GM23338 (cell line): ENCODE measurements around the gene LIAS. TPM values are rescaled to one million over a fixed set of nuclear protein-coding genes. Genes with fewer than 3 reads are reported as not detected.

Experiments
- ATAC-seq: fragments of 200-7000 bp; cut with Tn5 transposase; 3 replicates; pipeline ENCODE4 v1.9.1; 2020
- DNase-seq: peaks from one replicate; pipeline ENCODE4 v3.0.0-alpha.2; 2015; ENCODE audit warnings: low spot score
- H2AFZ ChIP-seq: fragments of 200-600 bp; sonication (generic); 2 replicates; pipeline ENCODE4 v1.8.0; 2016; ENCODE audit warnings: antibody characterized with exemption, mild to moderate bottlenecking, moderate library complexity
- H3F3A ChIP-seq: fragments of 200-600 bp; sonication (generic); replicated peaks from 2 replicates; pipeline ENCODE4 v1.8.0; 2017; ENCODE audit warnings: antibody characterized with exemption, mixed run types, low read depth
- H3K27ac ChIP-seq: fragments of 200-600 bp; sonication (generic); 2 replicates; pipeline ENCODE4 v1.6.1; 2016; ENCODE audit warnings: low read depth
- H3K27me3 ChIP-seq: fragments of 200-600 bp; sonication (generic); 2 replicates; pipeline ENCODE4 v1.8.0; 2016; ENCODE audit warnings: mild to moderate bottlenecking, mixed run types, moderate library complexity; ENCODE audit not compliant: insufficient read depth
- H3K36me3 ChIP-seq: fragments of 200-600 bp; sonication (generic); 2 replicates; pipeline ENCODE4 v1.8.0; 2016; ENCODE audit warnings: mild to moderate bottlenecking; ENCODE audit not compliant: insufficient read depth
- H3K4me1 ChIP-seq: fragments of 200-600 bp; sonication (generic); 2 replicates; pipeline ENCODE4 v1.8.0; 2016; ENCODE audit warnings: mild to moderate bottlenecking, moderate library complexity; ENCODE audit not compliant: insufficient read depth
- H3K4me2 ChIP-seq: fragments of 200-600 bp; sonication (generic); 2 replicates; pipeline ENCODE4 v1.7.1; 2017; ENCODE audit warnings: mixed run types
- H3K4me3 ChIP-seq: fragments of 200-600 bp; sonication (generic); 2 replicates; pipeline ENCODE4 v1.6.1; 2016; ENCODE audit warnings: mixed run types
- H3K79me2 ChIP-seq: fragments of 200-600 bp; sonication (generic); replicated peaks from 2 replicates; pipeline ENCODE4 v1.8.0; 2017; ENCODE audit warnings: mild to moderate bottlenecking; ENCODE audit not compliant: insufficient read depth
- H3K9me2 ChIP-seq: fragments of 200-600 bp; sonication (generic); 2 replicates; pipeline ENCODE4 v1.8.0; 2017; ENCODE audit not compliant: insufficient read depth
- H4K20me1 ChIP-seq: fragments of 200-600 bp; sonication (generic); replicated peaks from 2 replicates; pipeline ENCODE4 v1.8.0; 2017; ENCODE audit warnings: mild to moderate bottlenecking; ENCODE audit not compliant: insufficient read depth
- H3K27ac Mint-ChIP-seq: 2 replicates; pipeline ENCODE4 v1.8.0; 2020; ENCODE audit warnings: inconsistent platforms, mild to moderate bottlenecking, moderate library complexity, mixed read lengths
- H3K27me3 Mint-ChIP-seq: 3 replicates; pipeline ENCODE4 v1.8.0; 2022; ENCODE audit warnings: low read depth, mild to moderate bottlenecking, moderate library complexity, mixed read lengths, inconsistent platforms; ENCODE audit not compliant: insufficient read depth, poor library complexity
- H3K36me3 Mint-ChIP-seq: 3 replicates; pipeline ENCODE4 v1.8.0; 2021; ENCODE audit warnings: low read depth, mild to moderate bottlenecking, inconsistent platforms, moderate library complexity, mixed read lengths
- H3K4me1 Mint-ChIP-seq: 3 replicates; pipeline ENCODE4 v1.8.0; 2020; ENCODE audit warnings: mild to moderate bottlenecking, inconsistent platforms, mixed read lengths
- H3K4me3 Mint-ChIP-seq: 3 replicates; pipeline ENCODE4 v1.8.0; 2021; ENCODE audit warnings: moderate library complexity, mild to moderate bottlenecking, inconsistent platforms, mixed read lengths
- H3K9me3 Mint-ChIP-seq: 3 replicates; pipeline ENCODE4 v1.8.0; 2020; ENCODE audit warnings: moderate library complexity, mild to moderate bottlenecking, inconsistent platforms, mixed read lengths
- CREB1 ChIP-seq: fragments of 250-450 bp; sonication (Bioruptor Pico); IDR thresholded peaks from 2 replicates; pipeline ENCODE4 v1.5.0; 2020; ENCODE audit warnings: low read depth, mild to moderate bottlenecking, moderate library complexity
- ETS1 ChIP-seq: IDR thresholded peaks from 2 replicates; pipeline ENCODE4 v1.6.1; 2016; ENCODE audit warnings: antibody characterized with exemption
- EZH2 ChIP-seq: fragments of 200-600 bp; sonication (generic); IDR thresholded peaks from one replicate; pipeline ENCODE4 v1.8.0; 2017; ENCODE audit warnings: antibody characterized with exemption, mild to moderate bottlenecking, low read depth; ENCODE audit not compliant: unreplicated experiment
- EZH2phosphoT487 ChIP-seq: fragments of 200-600 bp; sonication (generic); IDR thresholded peaks from one replicate; pipeline ENCODE4 v1.8.1; 2018; ENCODE audit warnings: antibody characterized with exemption; ENCODE audit not compliant: unreplicated experiment
- JUNB ChIP-seq: IDR thresholded peaks from one replicate; pipeline ENCODE4 v1.6.1; 2016; ENCODE audit warnings: antibody characterized with exemption; ENCODE audit not compliant: unreplicated experiment
- NANOG ChIP-seq: IDR thresholded peaks from 2 replicates; pipeline ENCODE4 v1.6.1; 2016; ENCODE audit warnings: antibody characterized with exemption, borderline replicate concordance
- POLR2AphosphoS5 ChIP-seq: IDR thresholded peaks from 2 replicates; pipeline ENCODE4 v1.6.1; 2016; ENCODE audit warnings: antibody characterized with exemption, low read depth
- STAT1 ChIP-seq: IDR thresholded peaks from one replicate; pipeline ENCODE4 v1.6.1; 2016; ENCODE audit warnings: antibody characterized with exemption; ENCODE audit not compliant: unreplicated experiment
- ZNF114 ChIP-seq: fragments of 250-450 bp; sonication (Bioruptor Pico); IDR thresholded peaks from 2 replicates; pipeline ENCODE4 v1.5.0; 2020; ENCODE audit warnings: mild to moderate bottlenecking, moderate library complexity
- ZNF331 ChIP-seq: fragments of 250-450 bp; sonication (Bioruptor Pico); IDR thresholded peaks from 2 replicates; pipeline ENCODE4 v1.5.0; 2020; ENCODE audit warnings: low read depth, mild to moderate bottlenecking, moderate library complexity
- ZNF462 ChIP-seq: fragments of 250-450 bp; sonication (Bioruptor Pico); IDR thresholded peaks from 2 replicates; pipeline ENCODE4 v1.5.0; 2020; ENCODE audit warnings: mild to moderate bottlenecking, moderate library complexity
- polyA plus RNA-seq: library from polyadenylated mRNA; unstranded; fragments of >200 nt; fragmentation: Nextera tagmentation; extraction: Ambion mirVana; gene quantifications from 2 replicates; pipeline ENCODE4 v1.2.1, GENCODE V29; 2016
- total RNA-seq: library from RNA; depleted of rRNA; stranded (reverse); fragments of >200 nt; shearing (Covaris generic); gene quantifications from 2 replicates; pipeline ENCODE4 v1.2.3, GENCODE V29; 2014
- TF ChIP-seq, protein P1 (sequence below): IDR thresholded peaks from one replicate; pipeline ENCODE4 v1.6.1; 2018; ENCODE audit warnings: antibody characterized with exemption; ENCODE audit not compliant: unreplicated experiment
- TF ChIP-seq, protein P2 (sequence below), 2 experiments: fragments of 200-600 bp in 1 of 2; sonication (generic) in 1 of 2; conservative IDR thresholded peaks; 2 replicates each; pipeline versions ENCODE4 v1.5.1 to v1.6.1; 2016 to 2017; ENCODE audit warnings: antibody characterized with exemption in 2 of 2, low read depth in 2 of 2, mild to moderate bottlenecking in 2 of 2, moderate library complexity in 1 of 2

LIAS gene
- total and polyA plus RNA-seq, 2 experiments from 2014 or later = 17.5 to 18.7 TPM

- H3K4me1 Mint-ChIP-seq = no peaks in the 10 kb centered on the region
- no peak overlapping the region for H3K4me3 Mint-ChIP-seq
- H3K9me3 Mint-ChIP-seq = no peaks in the 10 kb centered on the region
- peaks cover 2% of the 10 kb centered on the region for H3K27me3 Mint-ChIP-seq
- no peak overlapping the region for H3K27ac Mint-ChIP-seq
- TF ChIP-seq JUNB = no peak
- TF ChIP-seq EZH2 = no peak
- TF ChIP-seq ZNF462 (CRISPR knock-in tag) = no peak
- TF ChIP-seq ZNF331 (CRISPR knock-in tag) = no peak
- no peak for TF ChIP-seq ETS1
- no peak for TF ChIP-seq NANOG
- TF ChIP-seq, protein P1, sequence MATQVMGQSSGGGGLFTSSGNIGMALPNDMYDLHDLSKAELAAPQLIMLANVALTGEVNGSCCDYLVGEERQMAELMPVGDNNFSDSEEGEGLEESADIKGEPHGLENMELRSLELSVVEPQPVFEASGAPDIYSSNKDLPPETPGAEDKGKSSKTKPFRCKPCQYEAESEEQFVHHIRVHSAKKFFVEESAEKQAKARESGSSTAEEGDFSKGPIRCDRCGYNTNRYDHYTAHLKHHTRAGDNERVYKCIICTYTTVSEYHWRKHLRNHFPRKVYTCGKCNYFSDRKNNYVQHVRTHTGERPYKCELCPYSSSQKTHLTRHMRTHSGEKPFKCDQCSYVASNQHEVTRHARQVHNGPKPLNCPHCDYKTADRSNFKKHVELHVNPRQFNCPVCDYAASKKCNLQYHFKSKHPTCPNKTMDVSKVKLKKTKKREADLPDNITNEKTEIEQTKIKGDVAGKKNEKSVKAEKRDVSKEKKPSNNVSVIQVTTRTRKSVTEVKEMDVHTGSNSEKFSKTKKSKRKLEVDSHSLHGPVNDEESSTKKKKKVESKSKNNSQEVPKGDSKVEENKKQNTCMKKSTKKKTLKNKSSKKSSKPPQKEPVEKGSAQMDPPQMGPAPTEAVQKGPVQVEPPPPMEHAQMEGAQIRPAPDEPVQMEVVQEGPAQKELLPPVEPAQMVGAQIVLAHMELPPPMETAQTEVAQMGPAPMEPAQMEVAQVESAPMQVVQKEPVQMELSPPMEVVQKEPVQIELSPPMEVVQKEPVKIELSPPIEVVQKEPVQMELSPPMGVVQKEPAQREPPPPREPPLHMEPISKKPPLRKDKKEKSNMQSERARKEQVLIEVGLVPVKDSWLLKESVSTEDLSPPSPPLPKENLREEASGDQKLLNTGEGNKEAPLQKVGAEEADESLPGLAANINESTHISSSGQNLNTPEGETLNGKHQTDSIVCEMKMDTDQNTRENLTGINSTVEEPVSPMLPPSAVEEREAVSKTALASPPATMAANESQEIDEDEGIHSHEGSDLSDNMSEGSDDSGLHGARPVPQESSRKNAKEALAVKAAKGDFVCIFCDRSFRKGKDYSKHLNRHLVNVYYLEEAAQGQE = no peak
- TF ChIP-seq POLR2AphosphoS5 = no peak
- TF ChIP-seq CREB1 (CRISPR knock-in tag) = no peak
- TF ChIP-seq EZH2phosphoT487 = no peak
- TF ChIP-seq STAT1 = no peak
- TF ChIP-seq ZNF114 = no peak
- TF ChIP-seq, protein P2, sequence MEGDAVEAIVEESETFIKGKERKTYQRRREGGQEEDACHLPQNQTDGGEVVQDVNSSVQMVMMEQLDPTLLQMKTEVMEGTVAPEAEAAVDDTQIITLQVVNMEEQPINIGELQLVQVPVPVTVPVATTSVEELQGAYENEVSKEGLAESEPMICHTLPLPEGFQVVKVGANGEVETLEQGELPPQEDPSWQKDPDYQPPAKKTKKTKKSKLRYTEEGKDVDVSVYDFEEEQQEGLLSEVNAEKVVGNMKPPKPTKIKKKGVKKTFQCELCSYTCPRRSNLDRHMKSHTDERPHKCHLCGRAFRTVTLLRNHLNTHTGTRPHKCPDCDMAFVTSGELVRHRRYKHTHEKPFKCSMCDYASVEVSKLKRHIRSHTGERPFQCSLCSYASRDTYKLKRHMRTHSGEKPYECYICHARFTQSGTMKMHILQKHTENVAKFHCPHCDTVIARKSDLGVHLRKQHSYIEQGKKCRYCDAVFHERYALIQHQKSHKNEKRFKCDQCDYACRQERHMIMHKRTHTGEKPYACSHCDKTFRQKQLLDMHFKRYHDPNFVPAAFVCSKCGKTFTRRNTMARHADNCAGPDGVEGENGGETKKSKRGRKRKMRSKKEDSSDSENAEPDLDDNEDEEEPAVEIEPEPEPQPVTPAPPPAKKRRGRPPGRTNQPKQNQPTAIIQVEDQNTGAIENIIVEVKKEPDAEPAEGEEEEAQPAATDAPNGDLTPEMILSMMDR (conservative IDR thresholded peaks at IDR 0.05; ENCODE audit: low read depth in 2 of 2) = no peak
- no peaks in the 10 kb centered on the region for H3K79me2 ChIP-seq
- ATAC-seq (no peak), DNase-seq (no peak)
- H3K27ac ChIP-seq = no peak overlapping the region
- peaks cover 59% of the 10 kb centered on the region for H3K36me3 ChIP-seq
- no peak overlapping the region for H3K4me2 ChIP-seq
- H3K4me1 ChIP-seq = no peaks in the 10 kb centered on the region
- H3F3A ChIP-seq = peaks cover 3% of the 10 kb centered on the region; the same call in 1 of the 2 replicates
- H3K9me2 ChIP-seq = no peaks in the 10 kb centered on the region
- no peaks in the 10 kb centered on the region for H3K27me3 ChIP-seq
- no peak overlapping the region for H3K4me3 ChIP-seq
- H3K36me3 Mint-ChIP-seq = peaks cover 88% of the 10 kb centered on the region
- H2AFZ ChIP-seq = no peak overlapping the region
- peaks cover 3% of the 10 kb centered on the region; the same call in 1 of the 2 replicates for H4K20me1 ChIP-seq
Observed at GRCh38 chr4:39504538-39504937, 45.7 kb downstream of the LIAS start.
